ENCODE results near the gene DUS2.

Gene DUS2

DNA sequence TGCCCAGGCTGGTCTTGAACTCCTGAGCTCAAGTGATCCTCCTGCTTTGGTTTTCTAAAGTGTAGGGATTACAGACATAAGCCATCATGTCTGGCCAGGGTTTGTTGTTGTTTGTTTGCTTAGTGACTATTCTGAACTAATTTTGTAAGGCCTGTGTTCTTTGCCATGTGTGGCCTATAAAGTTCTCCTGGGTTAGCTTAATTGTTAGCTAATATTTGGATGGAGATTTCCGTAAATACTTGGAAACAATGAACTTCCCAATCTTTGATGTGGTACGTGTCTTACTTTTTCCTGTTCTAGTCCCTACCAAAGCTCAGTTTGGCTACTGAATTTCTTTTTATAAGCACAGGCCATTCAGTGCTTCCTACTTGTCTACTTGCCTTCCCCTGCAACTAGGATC lies 24.9 kb downstream of the DUS2 start:
- DNase-seq, result no peak

- DNase-seq, result no peak
Observed at GRCh38 chr16:68049449-68049848, 26.4 kb downstream of the DUS2 start.

- no peak for DNase-seq
Observed at GRCh38 chr16:68055395-68055794, 32.3 kb downstream of the DUS2 start.

DNA sequence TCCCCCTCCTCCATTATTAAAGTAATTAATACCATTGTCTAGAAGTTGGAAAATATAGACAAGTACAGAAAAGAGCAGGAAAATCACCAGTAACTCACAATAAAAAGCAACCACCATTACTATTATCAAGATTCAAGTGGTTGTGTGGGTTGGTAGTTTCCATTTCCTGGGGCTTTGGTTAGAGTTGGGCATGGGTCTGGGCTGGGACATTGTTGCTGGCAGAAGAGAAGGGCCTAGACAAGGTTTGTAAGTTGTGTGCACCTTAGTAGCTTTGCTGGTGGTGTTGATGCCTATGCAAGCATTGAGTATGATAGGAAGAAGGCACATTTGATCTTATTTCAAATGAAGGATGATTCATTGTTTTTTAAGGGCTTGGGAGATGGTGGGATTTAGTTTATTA lies 36.7 kb downstream of the DUS2 start:
- no peak for DNase-seq

GRCh38 chr16:68061396-68061795 lies 38.3 kb downstream of the DUS2 start:
- no peak for DNase-seq

DNA sequence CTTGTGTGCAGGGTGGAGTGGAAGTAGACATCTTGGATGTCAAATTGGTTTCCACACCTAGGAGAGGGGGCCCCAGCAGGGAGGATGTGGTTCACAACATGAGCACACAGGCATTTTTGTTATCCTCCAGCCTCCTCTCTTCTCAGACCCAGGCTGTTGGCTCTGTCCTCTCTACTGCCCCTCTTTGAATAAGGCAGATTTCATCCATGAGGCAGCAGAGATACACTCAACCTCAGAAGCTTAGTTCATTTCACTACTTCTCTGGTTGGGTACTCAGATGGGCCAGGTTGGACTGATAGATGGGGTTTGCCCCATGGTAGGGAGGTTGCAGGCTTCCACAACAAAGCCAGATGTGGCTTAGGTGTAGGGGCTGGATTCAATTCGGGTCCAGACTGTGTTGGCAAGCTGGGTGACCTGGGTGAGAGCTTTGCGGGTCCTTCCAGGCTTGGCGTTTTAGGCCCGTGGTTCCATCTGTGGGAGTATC lies 39.9 kb downstream of the DUS2 start:
- no peak for DNase-seq

DNA sequence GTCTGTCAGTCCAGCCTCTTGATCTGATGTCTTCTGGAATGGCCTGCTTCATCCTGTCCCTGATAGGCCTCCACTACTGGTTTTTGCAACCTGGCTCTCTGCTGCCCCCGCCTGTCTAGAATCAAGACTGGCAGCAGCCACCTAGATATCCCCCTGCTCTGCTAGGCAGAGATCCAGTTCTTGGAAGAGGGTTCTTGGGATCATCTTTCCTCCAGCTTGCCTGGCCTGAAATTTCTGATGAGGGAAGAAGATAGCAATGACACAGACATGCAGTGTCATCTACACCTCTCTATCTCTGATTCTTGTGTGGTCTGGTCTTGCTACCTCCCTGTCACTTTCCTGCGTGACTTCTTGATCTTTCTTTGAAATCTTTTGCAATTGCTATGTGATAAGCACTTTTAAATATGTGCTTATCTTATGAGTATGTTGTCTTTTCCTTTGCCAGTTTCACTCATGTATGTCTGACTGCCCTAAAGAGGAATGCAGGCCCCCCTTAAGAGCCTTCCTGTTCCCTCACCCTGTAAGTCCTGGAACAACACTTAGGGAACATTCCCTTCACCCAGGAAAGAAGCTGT lies 41.8 kb downstream of the DUS2 start:
- DNase-seq, result peak; percentile 93

DNA sequence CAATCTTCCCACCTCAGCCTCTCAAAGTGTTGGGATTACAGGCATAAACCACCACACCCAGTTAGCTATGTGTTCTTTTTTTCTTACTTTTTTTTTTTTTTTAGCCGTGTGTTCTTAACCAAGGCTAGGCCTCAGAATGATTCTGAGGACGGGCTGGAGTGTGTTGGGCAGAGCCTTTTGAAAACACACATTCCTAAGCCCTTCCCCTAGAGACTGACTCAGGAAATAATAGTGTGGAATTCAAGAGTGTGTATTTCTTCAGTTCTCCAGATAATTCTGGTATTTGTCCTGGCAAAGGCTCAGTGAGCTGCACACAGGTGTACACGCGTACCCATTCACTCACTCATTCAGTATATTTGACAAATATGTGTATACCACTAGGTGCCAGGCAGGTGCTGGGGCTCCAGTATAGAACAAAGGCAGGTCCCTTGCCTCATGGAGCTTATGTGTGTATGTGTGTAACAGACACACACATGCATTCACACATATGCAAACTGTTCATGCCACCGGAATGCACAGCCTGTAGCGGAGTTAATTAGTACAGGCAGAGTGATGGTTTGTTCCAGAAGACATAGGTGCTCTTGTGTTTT lies 42.7 kb downstream of the DUS2 start:
- DNase-seq, result peak; percentile 93

DNA sequence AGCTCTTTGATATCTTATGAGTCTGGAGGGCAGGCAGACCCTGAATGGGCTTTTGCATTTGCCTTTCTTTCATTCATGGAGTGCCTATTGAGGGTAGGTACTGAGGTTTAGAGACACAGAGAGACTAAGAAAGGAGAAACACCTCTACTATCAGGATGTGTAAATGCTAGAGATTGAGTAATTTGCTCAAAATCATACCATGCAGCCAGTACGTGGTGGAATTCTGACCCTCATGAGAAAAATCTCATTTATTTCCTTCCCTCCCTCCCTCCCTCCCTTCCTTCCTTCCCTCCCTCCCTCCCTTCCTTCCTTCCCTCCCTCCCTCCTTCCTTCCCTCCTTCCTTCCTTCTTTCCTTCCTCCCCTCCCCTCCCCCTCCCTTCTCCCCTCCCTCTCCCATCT lies 43.7 kb downstream of the DUS2 start:
- no peak for DNase-seq

DNA sequence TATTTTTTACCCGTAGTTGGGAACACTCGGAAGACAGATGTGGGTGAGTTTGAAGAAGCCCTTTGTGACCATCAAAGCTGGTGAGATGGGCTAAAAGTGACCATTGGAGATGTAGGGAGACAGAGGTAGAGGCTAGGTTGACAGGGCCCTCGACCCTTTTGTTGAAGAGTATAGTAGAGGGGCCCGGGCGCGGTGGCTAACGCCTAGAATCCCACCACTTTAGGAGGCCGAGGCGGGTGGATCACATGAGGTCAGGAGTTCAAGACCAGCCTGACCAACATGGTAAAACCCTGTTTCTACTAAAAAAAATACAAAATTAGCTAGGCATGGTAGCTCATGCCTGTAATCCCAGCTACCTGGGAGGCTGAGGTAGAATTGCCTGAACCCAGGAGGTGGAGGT lies 45.8 kb downstream of the DUS2 start:
- no peak for DNase-seq

GRCh38 chr16:68069511-68070248 lies 46.6 kb downstream of the DUS2 start:
- no peak for DNase-seq

GRCh38 chr16:68070249-68070730 lies 47.2 kb downstream of the DUS2 start:
- DNase-seq, result no peak

DNA sequence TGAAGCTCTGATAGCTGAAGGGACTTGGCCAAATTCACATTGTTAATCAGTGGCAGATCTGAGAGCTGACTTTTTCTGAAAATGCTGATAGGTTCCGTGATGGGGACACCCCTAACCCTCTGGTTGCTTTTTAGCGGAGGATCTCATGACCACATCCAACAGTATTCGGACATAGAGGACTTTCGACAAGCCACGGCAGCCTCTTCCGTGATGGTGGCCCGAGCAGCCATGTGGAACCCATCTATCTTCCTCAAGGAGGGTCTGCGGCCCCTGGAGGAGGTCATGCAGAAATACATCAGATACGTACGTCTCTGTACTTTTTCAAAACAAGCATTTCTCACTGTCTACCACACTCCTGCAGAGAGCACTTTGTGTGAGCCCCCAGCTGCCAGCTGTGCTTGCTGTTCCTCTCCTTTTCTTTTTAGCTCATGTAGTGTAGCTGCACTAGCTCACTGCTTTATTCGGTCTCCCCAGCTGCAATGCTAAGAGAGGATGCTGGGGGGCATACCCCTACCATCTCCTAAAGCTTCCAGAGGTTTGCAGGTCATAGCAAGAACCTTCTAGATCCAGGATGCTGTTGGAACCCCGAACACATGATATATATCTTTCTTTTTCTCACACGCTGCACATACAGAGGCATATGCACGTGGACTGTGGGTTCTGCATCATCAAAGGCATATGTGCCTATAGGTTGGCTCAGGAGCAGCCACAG lies 47.9 kb downstream of the DUS2 start:
- DNase-seq, result no peak

- no peak for DNase-seq
Observed at GRCh38 chr16:68071518-68071901, 48.4 kb downstream of the DUS2 start.

DNA sequence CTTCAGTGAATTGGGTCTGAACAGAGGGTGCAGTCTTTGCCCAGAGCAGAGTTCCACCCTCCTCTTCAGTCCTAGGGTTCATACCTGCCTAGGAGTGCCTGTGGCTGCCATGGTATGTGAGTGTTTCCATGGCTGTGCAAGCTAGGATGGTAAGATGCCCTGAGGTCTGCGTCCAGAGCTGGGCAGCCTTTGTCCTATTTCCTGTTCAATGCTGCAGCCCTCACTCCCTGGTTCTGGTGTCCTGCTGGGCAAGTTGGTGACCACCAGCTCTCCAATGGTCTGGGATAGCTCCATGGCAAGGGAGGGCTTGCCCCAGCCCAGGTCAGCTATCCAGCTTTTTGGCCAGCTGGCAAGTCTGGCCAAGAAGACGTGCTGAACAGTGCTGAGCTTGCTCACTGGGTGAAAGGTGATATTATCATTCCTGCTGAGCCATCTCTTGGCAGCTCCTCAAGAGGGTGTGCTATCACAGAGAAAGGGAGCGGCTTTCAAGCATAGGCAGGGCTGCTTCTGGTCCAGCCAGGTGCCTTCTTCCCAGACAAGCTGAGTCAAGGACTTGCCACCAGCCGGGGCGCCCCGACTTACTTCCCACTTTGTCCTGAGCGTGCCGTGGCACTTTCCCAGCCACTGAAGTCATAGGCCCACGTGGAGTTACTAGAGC lies 49.1 kb downstream of the DUS2 start:
- peak; percentile 27 for DNase-seq

- no peak for DNase-seq
Observed at GRCh38 chr16:68073902-68074760, 51.0 kb downstream of the DUS2 start.

DNA sequence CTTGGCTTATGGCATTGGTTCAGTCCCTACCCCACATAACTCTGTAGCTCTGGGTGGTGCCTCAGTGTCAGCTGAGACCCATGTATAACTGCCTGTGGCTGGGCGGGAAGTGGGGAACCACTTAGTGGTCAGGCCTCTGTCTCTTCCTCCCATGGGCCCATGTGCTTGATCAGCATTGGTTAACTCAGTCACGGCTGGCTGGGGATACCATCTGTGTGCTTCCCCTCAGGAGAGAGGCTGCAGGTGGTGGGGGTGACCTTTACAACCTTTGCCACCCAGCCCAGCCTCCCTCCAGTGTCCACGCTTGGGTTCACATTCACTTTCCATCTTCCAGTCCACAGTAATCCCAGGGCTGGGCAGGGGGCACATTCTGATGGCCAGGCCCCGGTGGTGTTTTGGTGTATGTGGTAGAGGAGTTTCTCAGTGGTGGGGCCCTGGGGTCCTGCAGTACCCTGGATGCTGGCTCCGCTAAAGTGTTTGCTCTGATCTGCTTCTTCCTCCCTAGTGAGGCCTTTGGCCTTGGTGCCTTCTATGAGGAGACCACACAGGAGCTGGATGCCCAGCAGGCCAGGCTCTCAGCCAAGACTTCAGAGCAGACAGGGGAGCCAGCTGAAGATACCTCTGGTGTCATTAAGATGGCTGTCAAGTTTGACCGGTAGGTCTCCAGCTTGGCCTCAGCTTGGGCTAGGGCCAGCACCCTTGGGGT lies 51.9 kb downstream of the DUS2 start:
- DNase-seq, result no peak

- DNase-seq, result no peak
Observed at GRCh38 chr16:68075980-68076379, 52.9 kb downstream of the DUS2 start.

- DNase-seq, result no peak
Observed at GRCh38 chr16:68076560-68076959, 53.5 kb downstream of the DUS2 start.

DNA sequence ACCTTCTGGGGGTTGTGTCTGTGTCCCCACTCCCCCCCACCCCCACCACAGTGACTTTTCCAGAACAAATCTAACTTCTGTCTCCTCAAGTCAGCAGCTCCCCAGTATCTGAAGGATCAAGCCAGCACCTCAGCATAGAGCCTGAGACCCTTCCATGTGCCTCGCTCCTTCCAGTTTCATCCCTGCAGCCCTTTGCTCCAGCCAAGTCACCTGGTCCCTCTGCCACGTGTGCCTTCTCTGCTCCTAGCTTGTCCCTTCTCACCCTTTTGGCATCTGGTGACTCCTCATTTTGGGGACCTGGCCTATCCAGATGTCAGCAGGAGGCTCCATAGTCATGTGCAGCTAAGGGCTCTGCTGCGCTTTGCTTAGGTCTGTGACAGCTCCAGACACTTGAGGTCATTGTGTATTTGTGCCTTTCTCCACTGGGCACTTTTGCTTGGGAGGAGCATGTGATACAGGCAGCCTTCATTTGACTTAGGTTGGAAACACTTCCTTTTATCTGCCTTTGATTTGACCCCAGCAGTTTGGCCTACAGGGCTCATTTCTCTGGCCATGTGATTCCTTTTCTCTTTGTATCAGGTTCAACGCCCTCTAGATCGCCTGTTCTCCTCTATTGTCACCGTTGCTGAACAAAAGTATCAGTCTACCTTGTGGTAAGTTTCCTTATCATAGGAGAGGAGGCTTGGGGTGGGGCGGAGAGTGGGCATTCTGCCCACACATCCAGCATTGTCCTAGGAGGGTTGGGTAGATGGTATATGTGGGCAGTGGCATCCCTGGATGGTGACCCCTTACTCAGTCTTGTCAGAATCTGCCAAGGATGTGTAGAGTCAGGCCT lies 55.0 kb downstream of the DUS2 start:
- no peak for DNase-seq

All from fibroblast of skin of back (primary cell).